GM23338 (cell line): ENCODE data around the gene COL26A1. TPM values are rescaled to one million over a fixed set of nuclear protein-coding genes. Genes with fewer than 3 reads are reported as not detected.

Experiments used
- ATAC-seq: fragments of 200-7000 bp; cut with Tn5 transposase; 3 replicates; pipeline ENCODE4 v1.9.1; 2020
- DNase-seq: peaks from one replicate; pipeline ENCODE4 v3.0.0-alpha.2; 2015; ENCODE audit warnings: low spot score
- H2AFZ ChIP-seq: fragments of 200-600 bp; sonication (generic); 2 replicates; pipeline ENCODE4 v1.8.0; 2016; ENCODE audit warnings: antibody characterized with exemption, mild to moderate bottlenecking, moderate library complexity
- H3F3A ChIP-seq: fragments of 200-600 bp; sonication (generic); replicated peaks from 2 replicates; pipeline ENCODE4 v1.8.0; 2017; ENCODE audit warnings: antibody characterized with exemption, mixed run types, low read depth
- H3K27ac ChIP-seq: fragments of 200-600 bp; sonication (generic); 2 replicates; pipeline ENCODE4 v1.6.1; 2016; ENCODE audit warnings: low read depth
- H3K27me3 ChIP-seq: fragments of 200-600 bp; sonication (generic); 2 replicates; pipeline ENCODE4 v1.8.0; 2016; ENCODE audit warnings: mild to moderate bottlenecking, mixed run types, moderate library complexity; ENCODE audit not compliant: insufficient read depth
- H3K36me3 ChIP-seq: fragments of 200-600 bp; sonication (generic); 2 replicates; pipeline ENCODE4 v1.8.0; 2016; ENCODE audit warnings: mild to moderate bottlenecking; ENCODE audit not compliant: insufficient read depth
- H3K4me1 ChIP-seq: fragments of 200-600 bp; sonication (generic); 2 replicates; pipeline ENCODE4 v1.8.0; 2016; ENCODE audit warnings: mild to moderate bottlenecking, moderate library complexity; ENCODE audit not compliant: insufficient read depth
- H3K4me2 ChIP-seq: fragments of 200-600 bp; sonication (generic); 2 replicates; pipeline ENCODE4 v1.7.1; 2017; ENCODE audit warnings: mixed run types
- H3K4me3 ChIP-seq: fragments of 200-600 bp; sonication (generic); 2 replicates; pipeline ENCODE4 v1.6.1; 2016; ENCODE audit warnings: mixed run types
- H3K79me2 ChIP-seq: fragments of 200-600 bp; sonication (generic); replicated peaks from 2 replicates; pipeline ENCODE4 v1.8.0; 2017; ENCODE audit warnings: mild to moderate bottlenecking; ENCODE audit not compliant: insufficient read depth
- H3K9me2 ChIP-seq: fragments of 200-600 bp; sonication (generic); 2 replicates; pipeline ENCODE4 v1.8.0; 2017; ENCODE audit not compliant: insufficient read depth
- H4K20me1 ChIP-seq: fragments of 200-600 bp; sonication (generic); replicated peaks from 2 replicates; pipeline ENCODE4 v1.8.0; 2017; ENCODE audit warnings: mild to moderate bottlenecking; ENCODE audit not compliant: insufficient read depth
- H3K27ac Mint-ChIP-seq: 2 replicates; pipeline ENCODE4 v1.8.0; 2020; ENCODE audit warnings: inconsistent platforms, mild to moderate bottlenecking, moderate library complexity, mixed read lengths
- H3K27me3 Mint-ChIP-seq: 3 replicates; pipeline ENCODE4 v1.8.0; 2022; ENCODE audit warnings: low read depth, mild to moderate bottlenecking, moderate library complexity, mixed read lengths, inconsistent platforms; ENCODE audit not compliant: insufficient read depth, poor library complexity
- H3K36me3 Mint-ChIP-seq: 3 replicates; pipeline ENCODE4 v1.8.0; 2021; ENCODE audit warnings: low read depth, mild to moderate bottlenecking, inconsistent platforms, moderate library complexity, mixed read lengths
- H3K4me1 Mint-ChIP-seq: 3 replicates; pipeline ENCODE4 v1.8.0; 2020; ENCODE audit warnings: mild to moderate bottlenecking, inconsistent platforms, mixed read lengths
- H3K4me3 Mint-ChIP-seq: 3 replicates; pipeline ENCODE4 v1.8.0; 2021; ENCODE audit warnings: moderate library complexity, mild to moderate bottlenecking, inconsistent platforms, mixed read lengths
- H3K9me3 Mint-ChIP-seq: 3 replicates; pipeline ENCODE4 v1.8.0; 2020; ENCODE audit warnings: moderate library complexity, mild to moderate bottlenecking, inconsistent platforms, mixed read lengths
- EZH2phosphoT487 ChIP-seq: fragments of 200-600 bp; sonication (generic); IDR thresholded peaks from one replicate; pipeline ENCODE4 v1.8.1; 2018; ENCODE audit warnings: antibody characterized with exemption; ENCODE audit not compliant: unreplicated experiment
- JUNB ChIP-seq: IDR thresholded peaks from one replicate; pipeline ENCODE4 v1.6.1; 2016; ENCODE audit warnings: antibody characterized with exemption; ENCODE audit not compliant: unreplicated experiment
- NANOG ChIP-seq: IDR thresholded peaks from 2 replicates; pipeline ENCODE4 v1.6.1; 2016; ENCODE audit warnings: antibody characterized with exemption, borderline replicate concordance
- POLR2AphosphoS5 ChIP-seq: IDR thresholded peaks from 2 replicates; pipeline ENCODE4 v1.6.1; 2016; ENCODE audit warnings: antibody characterized with exemption, low read depth
- STAT1 ChIP-seq: IDR thresholded peaks from one replicate; pipeline ENCODE4 v1.6.1; 2016; ENCODE audit warnings: antibody characterized with exemption; ENCODE audit not compliant: unreplicated experiment
- polyA plus RNA-seq: library from polyadenylated mRNA; unstranded; fragments of >200 nt; fragmentation: Nextera tagmentation; extraction: Ambion mirVana; gene quantifications from 2 replicates; pipeline ENCODE4 v1.2.1, GENCODE V29; 2016
- total RNA-seq: library from RNA; depleted of rRNA; stranded (reverse); fragments of >200 nt; shearing (Covaris generic); gene quantifications from 2 replicates; pipeline ENCODE4 v1.2.3, GENCODE V29; 2014
- TF ChIP-seq, protein P1 (sequence below): fragments of 250-450 bp; sonication (Bioruptor Pico); IDR thresholded peaks from 2 replicates; pipeline ENCODE4 v1.5.0; 2020; ENCODE audit warnings: mild to moderate bottlenecking, moderate library complexity
- TF ChIP-seq, protein P2 (sequence below): IDR thresholded peaks from 2 replicates; pipeline ENCODE4 v1.6.1; 2016; ENCODE audit warnings: antibody characterized with exemption
- TF ChIP-seq, protein P3 (sequence below), 2 experiments: fragments of 200-600 bp in 1 of 2; sonication (generic) in 1 of 2; conservative IDR thresholded peaks; 2 replicates each; pipeline versions ENCODE4 v1.5.1 to v1.6.1; 2016 to 2017; ENCODE audit warnings: antibody characterized with exemption in 2 of 2, low read depth in 2 of 2, mild to moderate bottlenecking in 2 of 2, moderate library complexity in 1 of 2

COL26A1 gene
- total and polyA plus RNA-seq, 2 experiments from 2014 or later: 17.8 to 55.0 TPM

DNA sequence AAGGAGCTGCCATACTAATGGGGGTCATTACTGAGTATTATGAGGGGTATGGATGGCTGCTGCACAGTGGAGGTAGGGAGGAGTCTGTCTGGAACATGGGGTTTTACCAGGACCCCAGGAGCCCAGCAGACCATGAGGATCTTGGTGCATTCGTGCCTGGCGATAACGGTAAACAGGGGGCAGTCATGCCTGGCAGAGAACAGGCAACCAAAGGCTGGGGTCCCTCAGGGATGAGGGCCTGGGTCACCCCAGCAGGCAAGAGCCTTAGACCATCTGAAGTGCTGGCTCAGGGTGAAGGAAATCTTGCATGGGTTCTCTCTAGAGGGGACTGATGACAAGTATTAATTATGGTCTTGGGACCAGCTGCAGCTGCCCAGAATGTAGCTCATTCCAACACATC lies 220.3 kb downstream of the COL26A1 start:
- Mint-ChIP-seq H3K27me3 (peaks cover 11% of the 10 kb centered on the region), H3K27ac (no peak overlapping the region), H3K9me3 (peaks cover 18% of the 10 kb centered on the region; the same call in 2 of the 3 replicates), H3K36me3 (peaks cover 14% of the 10 kb centered on the region), H3K4me1 (peaks cover 5% of the 10 kb centered on the region; the same call in 1 of the 3 replicates), H3K4me3 (no peak overlapping the region)
- Histone ChIP-seq H3K36me3 (no peaks in the 10 kb centered on the region), H3K4me1 (no peaks in the 10 kb centered on the region), H3K27me3 (no peaks in the 10 kb centered on the region), H3K4me3 (no peak overlapping the region), H4K20me1 (no peaks in the 10 kb centered on the region), H3K27ac (no peak overlapping the region), H3K79me2 (no peaks in the 10 kb centered on the region), H3K4me2 (no peak overlapping the region), H2AFZ (no peak overlapping the region), H3F3A (no peaks in the 10 kb centered on the region), H3K9me2 (no peaks in the 10 kb centered on the region)
- TF ChIP-seq, protein P1, sequence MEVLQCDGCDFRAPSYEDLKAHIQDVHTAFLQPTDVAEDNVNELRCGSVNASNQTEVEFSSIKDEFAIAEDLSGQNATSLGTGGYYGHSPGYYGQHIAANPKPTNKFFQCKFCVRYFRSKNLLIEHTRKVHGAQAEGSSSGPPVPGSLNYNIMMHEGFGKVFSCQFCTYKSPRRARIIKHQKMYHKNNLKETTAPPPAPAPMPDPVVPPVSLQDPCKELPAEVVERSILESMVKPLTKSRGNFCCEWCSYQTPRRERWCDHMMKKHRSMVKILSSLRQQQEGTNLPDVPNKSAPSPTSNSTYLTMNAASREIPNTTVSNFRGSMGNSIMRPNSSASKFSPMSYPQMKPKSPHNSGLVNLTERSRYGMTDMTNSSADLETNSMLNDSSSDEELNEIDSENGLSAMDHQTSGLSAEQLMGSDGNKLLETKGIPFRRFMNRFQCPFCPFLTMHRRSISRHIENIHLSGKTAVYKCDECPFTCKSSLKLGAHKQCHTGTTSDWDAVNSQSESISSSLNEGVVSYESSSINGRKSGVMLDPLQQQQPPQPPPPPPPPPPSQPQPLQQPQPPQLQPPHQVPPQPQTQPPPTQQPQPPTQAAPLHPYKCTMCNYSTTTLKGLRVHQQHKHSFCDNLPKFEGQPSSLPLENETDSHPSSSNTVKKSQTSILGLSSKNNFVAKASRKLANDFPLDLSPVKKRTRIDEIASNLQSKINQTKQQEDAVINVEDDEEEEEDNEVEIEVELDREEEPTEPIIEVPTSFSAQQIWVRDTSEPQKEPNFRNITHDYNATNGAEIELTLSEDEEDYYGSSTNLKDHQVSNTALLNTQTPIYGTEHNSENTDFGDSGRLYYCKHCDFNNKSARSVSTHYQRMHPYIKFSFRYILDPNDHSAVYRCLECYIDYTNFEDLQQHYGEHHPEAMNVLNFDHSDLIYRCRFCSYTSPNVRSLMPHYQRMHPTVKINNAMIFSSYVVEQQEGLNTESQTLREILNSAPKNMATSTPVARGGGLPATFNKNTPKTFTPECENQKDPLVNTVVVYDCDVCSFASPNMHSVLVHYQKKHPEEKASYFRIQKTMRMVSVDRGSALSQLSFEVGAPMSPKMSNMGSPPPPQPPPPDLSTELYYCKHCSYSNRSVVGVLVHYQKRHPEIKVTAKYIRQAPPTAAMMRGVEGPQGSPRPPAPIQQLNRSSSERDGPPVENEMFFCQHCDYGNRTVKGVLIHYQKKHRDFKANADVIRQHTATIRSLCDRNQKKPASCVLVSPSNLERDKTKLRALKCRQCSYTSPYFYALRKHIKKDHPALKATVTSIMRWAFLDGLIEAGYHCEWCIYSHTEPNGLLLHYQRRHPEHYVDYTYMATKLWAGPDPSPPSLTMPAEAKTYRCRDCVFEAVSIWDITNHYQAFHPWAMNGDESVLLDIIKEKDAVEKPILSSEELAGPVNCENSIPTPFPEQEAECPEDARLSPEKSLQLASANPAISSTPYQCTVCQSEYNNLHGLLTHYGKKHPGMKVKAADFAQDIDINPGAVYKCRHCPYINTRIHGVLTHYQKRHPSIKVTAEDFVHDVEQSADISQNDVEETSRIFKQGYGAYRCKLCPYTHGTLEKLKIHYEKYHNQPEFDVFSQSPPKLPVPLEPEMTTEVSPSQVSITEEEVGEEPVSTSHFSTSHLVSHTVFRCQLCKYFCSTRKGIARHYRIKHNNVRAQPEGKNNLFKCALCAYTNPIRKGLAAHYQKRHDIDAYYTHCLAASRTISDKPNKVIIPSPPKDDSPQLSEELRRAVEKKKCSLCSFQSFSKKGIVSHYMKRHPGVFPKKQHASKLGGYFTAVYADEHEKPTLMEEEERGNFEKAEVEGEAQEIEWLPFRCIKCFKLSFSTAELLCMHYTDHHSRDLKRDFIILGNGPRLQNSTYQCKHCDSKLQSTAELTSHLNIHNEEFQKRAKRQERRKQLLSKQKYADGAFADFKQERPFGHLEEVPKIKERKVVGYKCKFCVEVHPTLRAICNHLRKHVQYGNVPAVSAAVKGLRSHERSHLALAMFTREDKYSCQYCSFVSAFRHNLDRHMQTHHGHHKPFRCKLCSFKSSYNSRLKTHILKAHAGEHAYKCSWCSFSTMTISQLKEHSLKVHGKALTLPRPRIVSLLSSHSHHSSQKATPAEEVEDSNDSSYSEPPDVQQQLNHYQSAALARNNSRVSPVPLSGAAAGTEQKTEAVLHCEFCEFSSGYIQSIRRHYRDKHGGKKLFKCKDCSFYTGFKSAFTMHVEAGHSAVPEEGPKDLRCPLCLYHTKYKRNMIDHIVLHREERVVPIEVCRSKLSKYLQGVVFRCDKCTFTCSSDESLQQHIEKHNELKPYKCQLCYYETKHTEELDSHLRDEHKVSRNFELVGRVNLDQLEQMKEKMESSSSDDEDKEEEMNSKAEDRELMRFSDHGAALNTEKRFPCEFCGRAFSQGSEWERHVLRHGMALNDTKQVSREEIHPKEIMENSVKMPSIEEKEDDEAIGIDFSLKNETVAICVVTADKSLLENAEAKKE: no peak
- no peak for TF ChIP-seq EZH2phosphoT487
- TF ChIP-seq, protein P2, sequence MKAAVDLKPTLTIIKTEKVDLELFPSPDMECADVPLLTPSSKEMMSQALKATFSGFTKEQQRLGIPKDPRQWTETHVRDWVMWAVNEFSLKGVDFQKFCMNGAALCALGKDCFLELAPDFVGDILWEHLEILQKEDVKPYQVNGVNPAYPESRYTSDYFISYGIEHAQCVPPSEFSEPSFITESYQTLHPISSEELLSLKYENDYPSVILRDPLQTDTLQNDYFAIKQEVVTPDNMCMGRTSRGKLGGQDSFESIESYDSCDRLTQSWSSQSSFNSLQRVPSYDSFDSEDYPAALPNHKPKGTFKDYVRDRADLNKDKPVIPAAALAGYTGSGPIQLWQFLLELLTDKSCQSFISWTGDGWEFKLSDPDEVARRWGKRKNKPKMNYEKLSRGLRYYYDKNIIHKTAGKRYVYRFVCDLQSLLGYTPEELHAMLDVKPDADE: no peak
- TF ChIP-seq NANOG: no peak
- TF ChIP-seq JUNB: no peak
- TF ChIP-seq, protein P3, sequence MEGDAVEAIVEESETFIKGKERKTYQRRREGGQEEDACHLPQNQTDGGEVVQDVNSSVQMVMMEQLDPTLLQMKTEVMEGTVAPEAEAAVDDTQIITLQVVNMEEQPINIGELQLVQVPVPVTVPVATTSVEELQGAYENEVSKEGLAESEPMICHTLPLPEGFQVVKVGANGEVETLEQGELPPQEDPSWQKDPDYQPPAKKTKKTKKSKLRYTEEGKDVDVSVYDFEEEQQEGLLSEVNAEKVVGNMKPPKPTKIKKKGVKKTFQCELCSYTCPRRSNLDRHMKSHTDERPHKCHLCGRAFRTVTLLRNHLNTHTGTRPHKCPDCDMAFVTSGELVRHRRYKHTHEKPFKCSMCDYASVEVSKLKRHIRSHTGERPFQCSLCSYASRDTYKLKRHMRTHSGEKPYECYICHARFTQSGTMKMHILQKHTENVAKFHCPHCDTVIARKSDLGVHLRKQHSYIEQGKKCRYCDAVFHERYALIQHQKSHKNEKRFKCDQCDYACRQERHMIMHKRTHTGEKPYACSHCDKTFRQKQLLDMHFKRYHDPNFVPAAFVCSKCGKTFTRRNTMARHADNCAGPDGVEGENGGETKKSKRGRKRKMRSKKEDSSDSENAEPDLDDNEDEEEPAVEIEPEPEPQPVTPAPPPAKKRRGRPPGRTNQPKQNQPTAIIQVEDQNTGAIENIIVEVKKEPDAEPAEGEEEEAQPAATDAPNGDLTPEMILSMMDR (conservative IDR thresholded peaks at IDR 0.05; ENCODE audit: low read depth in 2 of 2): no peak
- TF ChIP-seq POLR2AphosphoS5: no peak
- no peak for TF ChIP-seq STAT1
- ATAC-seq: no peak
- DNase-seq: no peak
